ENCODE results near the gene NHP2.

DNA sequence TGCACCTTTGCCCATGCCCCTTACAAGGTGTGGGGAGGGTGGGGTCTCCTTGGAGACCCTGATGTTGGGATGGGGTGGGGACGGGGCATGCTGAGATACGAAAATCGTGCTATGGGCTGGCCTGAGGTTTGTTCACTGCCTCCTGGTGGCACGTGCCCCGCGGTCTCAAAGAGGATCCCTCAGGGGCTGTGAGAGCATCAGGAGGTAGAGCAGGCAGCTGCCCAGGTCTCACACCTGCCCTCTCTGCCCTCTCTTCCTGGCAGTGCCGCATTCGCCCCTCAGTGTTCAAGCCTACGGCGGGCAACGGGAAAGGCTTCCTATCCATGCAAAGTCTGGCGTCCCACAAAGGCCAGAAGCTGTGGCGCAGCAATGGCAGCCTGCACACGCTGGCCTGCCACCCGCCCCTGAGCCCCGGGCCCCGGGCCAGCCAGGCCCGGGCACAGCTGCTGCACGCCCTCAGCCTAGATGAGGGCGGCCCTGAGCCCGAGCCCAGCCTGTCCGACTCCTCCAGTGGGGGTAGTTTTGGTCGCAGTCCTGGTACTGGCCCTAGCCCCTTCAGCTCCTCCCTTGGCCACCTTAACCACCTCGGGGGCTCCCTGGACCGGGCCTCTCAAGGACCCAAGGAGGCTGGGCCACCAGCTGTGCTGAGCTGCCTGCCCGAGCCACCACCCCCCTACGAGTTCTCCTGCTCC, 33.6 kb downstream of the NHP2 start:
- TF ChIP-seq, protein P1, sequence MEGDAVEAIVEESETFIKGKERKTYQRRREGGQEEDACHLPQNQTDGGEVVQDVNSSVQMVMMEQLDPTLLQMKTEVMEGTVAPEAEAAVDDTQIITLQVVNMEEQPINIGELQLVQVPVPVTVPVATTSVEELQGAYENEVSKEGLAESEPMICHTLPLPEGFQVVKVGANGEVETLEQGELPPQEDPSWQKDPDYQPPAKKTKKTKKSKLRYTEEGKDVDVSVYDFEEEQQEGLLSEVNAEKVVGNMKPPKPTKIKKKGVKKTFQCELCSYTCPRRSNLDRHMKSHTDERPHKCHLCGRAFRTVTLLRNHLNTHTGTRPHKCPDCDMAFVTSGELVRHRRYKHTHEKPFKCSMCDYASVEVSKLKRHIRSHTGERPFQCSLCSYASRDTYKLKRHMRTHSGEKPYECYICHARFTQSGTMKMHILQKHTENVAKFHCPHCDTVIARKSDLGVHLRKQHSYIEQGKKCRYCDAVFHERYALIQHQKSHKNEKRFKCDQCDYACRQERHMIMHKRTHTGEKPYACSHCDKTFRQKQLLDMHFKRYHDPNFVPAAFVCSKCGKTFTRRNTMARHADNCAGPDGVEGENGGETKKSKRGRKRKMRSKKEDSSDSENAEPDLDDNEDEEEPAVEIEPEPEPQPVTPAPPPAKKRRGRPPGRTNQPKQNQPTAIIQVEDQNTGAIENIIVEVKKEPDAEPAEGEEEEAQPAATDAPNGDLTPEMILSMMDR (conservative IDR thresholded peaks at IDR 0.05): no peak
- TF ChIP-seq EZH2 (IDR thresholded peaks at IDR 0.05; ENCODE audit: low read depth): no peak
